ENCODE measurements around the gene TPD52L1. TPM values are rescaled to one million over a fixed set of nuclear protein-coding genes. Genes with fewer than 3 reads are reported as not detected.
A peak's percentile ranks its signal among the peaks of the same experiment; 100 is the strongest.

Gene TPD52L1
- total RNA-seq, 1 donor from 2014 or later = 67.3 TPM

- no peak for DNase-seq (ENCODE audit: low read depth)
Observed at GRCh38 chr6:125183391-125183790, 29.8 kb downstream of the TPD52L1 start.

GRCh38 chr6:125188037-125188436, 34.5 kb downstream of the TPD52L1 start:
- DNase-seq (ENCODE audit: low read depth) = peak; percentile 99
- no peak overlapping the region for H3K4me3 ChIP-seq (ENCODE audit: low read depth, low read length)
- no peak for TF ChIP-seq CTCF (conservative IDR thresholded peaks at IDR 0.05; ENCODE audit: low read depth, low read length)

More at GRCh38 chr6:125183391-125183790, 29.8 kb downstream of the TPD52L1 start:
- H3K4me3 ChIP-seq (ENCODE audit: low read depth, low read length) = no peak overlapping the region
- TF ChIP-seq CTCF (conservative IDR thresholded peaks at IDR 0.05; ENCODE audit: low read depth, low read length) = no peak

GRCh38 chr6:125188594-125189203, 35.1 kb downstream of the TPD52L1 start:
- DNase-seq (ENCODE audit: low read depth) = peak; percentile 72
- no peak overlapping the region for H3K4me3 ChIP-seq (ENCODE audit: low read depth, low read length)
- no peak for TF ChIP-seq CTCF (conservative IDR thresholded peaks at IDR 0.05; ENCODE audit: low read depth, low read length)

GRCh38 chr6:125189494-125189893, 35.9 kb downstream of the TPD52L1 start:
- TF ChIP-seq CTCF (conservative IDR thresholded peaks at IDR 0.05; ENCODE audit: low read depth, low read length) = no peak
- DNase-seq (ENCODE audit: low read depth) = no peak

GRCh38 chr6:125190667-125191066, 37.1 kb downstream of the TPD52L1 start:
- H3K4me3 ChIP-seq (ENCODE audit: low read depth, low read length) = no peak overlapping the region
- no peak for TF ChIP-seq CTCF (conservative IDR thresholded peaks at IDR 0.05; ENCODE audit: low read depth, low read length)
- no peak for DNase-seq (ENCODE audit: low read depth)

More at GRCh38 chr6:125189494-125189893, 35.9 kb downstream of the TPD52L1 start:
- no peak overlapping the region for H3K4me3 ChIP-seq (ENCODE audit: low read depth, low read length)

- no peak overlapping the region for H3K4me3 ChIP-seq (ENCODE audit: low read depth, low read length)
- TF ChIP-seq CTCF (conservative IDR thresholded peaks at IDR 0.05; ENCODE audit: low read depth, low read length) = peak; percentile 81
- DNase-seq (ENCODE audit: low read depth) = peak; percentile 74
Observed at GRCh38 chr6:125191916-125192609, 38.5 kb downstream of the TPD52L1 start.

- H3K4me3 ChIP-seq (ENCODE audit: low read depth, low read length) = no peak overlapping the region
- TF ChIP-seq CTCF (conservative IDR thresholded peaks at IDR 0.05; ENCODE audit: low read depth, low read length) = no peak
- DNase-seq (ENCODE audit: low read depth) = no peak
Observed at GRCh38 chr6:125192610-125192930, 39.0 kb downstream of the TPD52L1 start.
